Muscle layer of duodenum (tissue), 2 donors: ENCODE results near the gene C6orf120.

Experiments
- H3K27ac ChIP-seq: one replicate; pipeline ENCODE4 v1.7.0; 2013; ENCODE audit warnings: mild to moderate bottlenecking, low read length
- H3K27me3 ChIP-seq: one replicate; pipeline ENCODE4 v1.7.0; 2013; ENCODE audit warnings: low read depth, mild to moderate bottlenecking, control low read depth, low read length
- H3K36me3 ChIP-seq, 2 donors: one replicate each; pipeline ENCODE4 v1.7.0; 2013; ENCODE audit warnings: low read length in 2 of 2, control low read depth in 1 of 2, mild to moderate bottlenecking in 1 of 2; ENCODE audit not compliant: insufficient read depth in 2 of 2, control insufficient read depth in 1 of 2
- H3K4me1 ChIP-seq, 2 donors: one replicate each; pipeline ENCODE4 v1.7.0; 2013; ENCODE audit warnings: low read length in 2 of 2, mild to moderate bottlenecking in 2 of 2, control low read depth in 1 of 2, moderate library complexity in 1 of 2; ENCODE audit not compliant: insufficient read depth in 2 of 2, control insufficient read depth in 1 of 2
- H3K4me3 ChIP-seq, 2 donors: one replicate each; pipeline ENCODE4 v1.7.0; 2013; ENCODE audit warnings: low read length in 2 of 2, low read depth in 1 of 2, mild to moderate bottlenecking in 1 of 2
- H3K9me3 ChIP-seq, 2 donors: one replicate each; pipeline ENCODE4 v1.7.0; 2013; ENCODE audit warnings: low read length in 2 of 2, control low read depth in 1 of 2, mild to moderate bottlenecking in 1 of 2; ENCODE audit not compliant: control insufficient read depth in 1 of 2
- donor health status: healthy.

Gene C6orf120

GRCh38 chr6:169664227-169664626, 37.7 kb upstream of the C6orf120 start:
- peaks cover 22 to 62% of the 10 kb centered on the region in 2 donors for H3K36me3 ChIP-seq
- H3K9me3 ChIP-seq, result no peaks in the 10 kb centered on the region
- H3K27me3 ChIP-seq, result no peaks in the 10 kb centered on the region
- H3K4me3 ChIP-seq, result no peak overlapping the region
- no peak overlapping the region for H3K27ac ChIP-seq
- no peaks in the 10 kb centered on the region for H3K4me1 ChIP-seq

GRCh38 chr6:169665289-169665688, 36.6 kb upstream of the C6orf120 start:
- Histone ChIP-seq H3K4me3 (no peak overlapping the region), H3K27me3 (no peaks in the 10 kb centered on the region), H3K36me3 (peaks cover 24 to 58% of the 10 kb centered on the region in 2 donors), H3K27ac (no peak overlapping the region), H3K9me3 (no peaks in the 10 kb centered on the region), H3K4me1 (no peaks in the 10 kb centered on the region)

DNA sequence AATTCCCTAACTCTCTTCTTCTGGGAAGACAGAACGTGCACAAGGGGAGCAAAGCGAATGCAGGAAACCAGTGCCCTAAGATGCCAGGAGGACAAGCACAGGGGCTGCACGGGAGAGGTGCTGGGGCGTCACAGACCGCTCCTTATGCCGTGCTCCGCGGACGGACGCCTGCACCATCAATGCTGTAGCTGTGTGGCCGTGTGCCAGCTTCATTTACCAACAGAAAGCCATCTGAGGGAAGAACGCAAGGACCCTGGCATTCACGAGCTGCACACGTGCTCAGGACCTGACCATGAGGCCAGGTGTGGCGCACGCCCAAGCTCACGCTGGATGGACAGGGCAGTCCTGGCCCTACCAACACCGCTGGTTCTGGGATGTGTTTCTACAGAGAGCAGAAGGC, 35.5 kb upstream of the C6orf120 start:
- no peaks in the 10 kb centered on the region for H3K9me3 ChIP-seq
- H3K4me1 ChIP-seq, result no peaks in the 10 kb centered on the region
- no peak overlapping the region for H3K4me3 ChIP-seq
- H3K36me3 ChIP-seq, result peaks cover 29 to 56% of the 10 kb centered on the region in 2 donors
- no peak overlapping the region for H3K27ac ChIP-seq
- no peaks in the 10 kb centered on the region for H3K27me3 ChIP-seq

GRCh38 chr6:169667716-169668115, 34.2 kb upstream of the C6orf120 start:
- H3K27ac ChIP-seq, result no peak overlapping the region
- no peaks in the 10 kb centered on the region for H3K9me3 ChIP-seq
- H3K4me1 ChIP-seq, result no peaks in the 10 kb centered on the region
- peaks cover 28 to 62% of the 10 kb centered on the region in 2 donors for H3K36me3 ChIP-seq
- H3K4me3 ChIP-seq, result no peak overlapping the region
- H3K27me3 ChIP-seq, result no peaks in the 10 kb centered on the region

DNA sequence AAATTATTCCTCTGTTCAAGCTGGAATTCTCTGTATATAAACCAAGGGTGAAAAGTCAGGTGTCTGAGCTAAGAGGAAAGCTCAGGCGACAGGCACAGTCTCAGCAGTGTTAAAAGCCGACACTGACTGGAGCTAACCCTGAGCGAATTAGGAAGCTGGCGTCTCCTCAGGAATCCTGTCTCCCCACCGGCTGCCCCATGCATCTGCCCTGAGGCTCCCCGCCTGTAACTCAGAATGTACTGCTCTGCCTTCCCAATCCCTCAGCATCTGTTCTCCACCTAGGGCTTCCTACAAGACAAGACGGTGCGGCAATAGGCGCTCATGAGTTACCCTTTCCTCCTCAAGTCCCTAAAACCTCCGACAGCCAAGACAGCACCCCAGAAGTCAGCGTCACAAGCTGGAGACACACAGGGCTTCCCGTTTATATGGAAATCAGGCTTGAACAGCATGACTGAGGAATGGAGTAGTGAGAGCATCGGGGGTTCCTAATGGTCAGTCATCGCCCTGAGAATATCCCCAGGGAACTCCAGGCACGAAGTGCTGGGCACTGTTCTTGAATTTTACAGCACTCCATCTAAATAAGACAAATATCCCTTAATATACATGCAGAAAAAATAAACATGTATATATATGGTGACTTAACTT, 33.6 kb upstream of the C6orf120 start:
- Histone ChIP-seq H3K9me3 (no peaks in the 10 kb centered on the region), H3K4me3 (no peak overlapping the region), H3K4me1 (no peaks in the 10 kb centered on the region), H3K36me3 (peaks cover 26 to 60% of the 10 kb centered on the region in 2 donors), H3K27ac (no peak overlapping the region), H3K27me3 (no peaks in the 10 kb centered on the region)

DNA sequence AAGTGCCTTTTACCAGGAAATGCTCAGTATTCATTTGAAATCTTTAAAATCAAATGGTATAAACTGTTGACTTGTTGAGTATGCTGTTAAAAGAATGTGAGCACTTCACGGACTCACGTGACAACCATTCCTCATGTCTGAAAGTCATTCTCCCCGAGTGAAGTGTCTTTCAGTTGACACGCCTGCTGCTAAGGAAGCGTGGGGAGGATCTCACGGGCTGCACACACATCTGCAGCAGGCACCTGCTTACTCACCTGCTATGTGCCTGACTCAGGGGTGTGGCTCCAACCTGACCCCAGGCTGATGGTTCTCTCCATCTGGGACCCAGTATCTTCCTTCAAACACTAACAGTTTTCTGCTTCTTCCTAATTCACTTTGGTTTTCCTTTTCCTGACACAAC, 32.8 kb upstream of the C6orf120 start:
- no peaks in the 10 kb centered on the region for H3K27me3 ChIP-seq
- H3K27ac ChIP-seq, result no peak overlapping the region
- peaks cover 21 to 52% of the 10 kb centered on the region in 2 donors for H3K36me3 ChIP-seq

DNA sequence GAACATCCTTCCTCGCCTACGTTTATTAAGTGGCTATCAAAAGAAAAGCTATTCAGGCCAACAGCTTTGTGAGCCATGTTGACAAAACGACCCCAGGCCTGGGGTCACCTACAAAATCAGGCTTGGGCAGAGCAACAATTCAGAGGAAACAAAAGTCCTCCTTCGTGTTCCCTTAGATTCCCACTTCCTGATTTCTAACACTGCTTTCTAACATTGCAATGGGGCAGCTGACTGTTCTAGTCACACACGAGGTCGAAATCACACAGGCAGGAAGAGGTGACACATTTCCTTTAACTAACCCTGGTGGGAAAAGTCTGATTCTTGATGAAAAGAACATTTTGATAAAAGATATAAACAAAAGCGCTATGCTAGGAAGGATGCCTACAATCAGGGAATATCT, 32.0 kb upstream of the C6orf120 start:
- Histone ChIP-seq H3K4me3 (no peak overlapping the region), H3K36me3 (peaks cover 21 to 47% of the 10 kb centered on the region in 2 donors), H3K27me3 (no peaks in the 10 kb centered on the region), H3K4me1 (no peaks in the 10 kb centered on the region), H3K27ac (no peak overlapping the region), H3K9me3 (no peaks in the 10 kb centered on the region)

More for the DNA sequence above, 32.8 kb upstream of the C6orf120 start:
- no peaks in the 10 kb centered on the region for H3K9me3 ChIP-seq
- H3K4me3 ChIP-seq, result no peak overlapping the region
- H3K4me1 ChIP-seq, result no peaks in the 10 kb centered on the region

DNA sequence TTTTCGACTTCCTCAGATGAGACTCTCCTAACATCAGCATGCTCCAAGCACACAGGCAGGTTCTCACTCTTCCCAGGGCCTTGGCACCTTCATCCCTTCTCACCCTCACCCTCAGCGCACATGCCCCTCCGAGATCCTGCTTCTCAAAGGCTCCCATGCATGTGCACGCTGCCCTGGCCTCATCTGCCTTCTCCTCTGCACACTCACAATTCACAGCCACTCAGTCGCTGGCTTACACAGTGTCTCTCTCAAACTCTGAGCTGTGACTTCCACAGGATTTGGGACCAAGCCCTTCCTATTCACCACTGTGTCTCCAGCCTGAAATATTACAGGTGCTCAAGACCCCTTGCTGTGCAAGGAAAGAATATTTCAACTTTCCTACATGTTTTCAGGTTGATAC, 30.4 kb upstream of the C6orf120 start:
- H3K9me3 ChIP-seq, result no peaks in the 10 kb centered on the region
- H3K27me3 ChIP-seq, result no peaks in the 10 kb centered on the region
- H3K36me3 ChIP-seq, result peaks cover 17 to 42% of the 10 kb centered on the region in 2 donors
- H3K27ac ChIP-seq, result no peak overlapping the region
- H3K4me3 ChIP-seq, result no peak overlapping the region
- no peaks in the 10 kb centered on the region for H3K4me1 ChIP-seq

DNA sequence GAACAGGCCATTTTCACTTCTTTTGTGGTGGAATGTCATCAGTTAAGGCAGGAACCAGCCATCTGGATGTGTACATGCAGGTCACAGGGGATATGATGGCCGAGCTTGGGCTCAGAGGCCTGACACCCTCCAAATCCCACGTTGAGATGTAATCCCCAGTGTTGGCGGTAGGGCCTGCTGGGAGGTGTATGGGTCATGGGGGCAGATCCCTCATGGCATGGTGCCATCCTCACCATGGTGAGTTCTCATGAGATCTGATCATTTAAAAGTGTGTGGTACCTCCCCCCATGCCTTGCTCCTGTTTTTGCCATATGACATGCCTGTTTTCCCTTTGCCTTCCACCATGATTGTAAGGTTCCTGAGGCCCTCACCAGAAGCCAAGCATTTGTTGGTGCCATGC, 26.9 kb upstream of the C6orf120 start:
- H3K27ac ChIP-seq, result no peak overlapping the region

GRCh38 chr6:169677096-169677495, 24.8 kb upstream of the C6orf120 start:
- Histone ChIP-seq H3K27me3 (no peaks in the 10 kb centered on the region), H3K36me3 (peaks cover 0 to 19% of the 10 kb centered on the region in 2 donors), H3K4me3 (no peak overlapping the region), H3K4me1 (no peaks in the 10 kb centered on the region), H3K27ac (no peak overlapping the region), H3K9me3 (no peaks in the 10 kb centered on the region)

More for the DNA sequence above, 26.9 kb upstream of the C6orf120 start:
- Histone ChIP-seq H3K4me1 (no peaks in the 10 kb centered on the region), H3K4me3 (no peak overlapping the region), H3K9me3 (no peaks in the 10 kb centered on the region), H3K27me3 (no peaks in the 10 kb centered on the region), H3K36me3 (peaks cover 7 to 22% of the 10 kb centered on the region in 2 donors)

- no peaks in the 10 kb centered on the region for H3K27me3 ChIP-seq
- H3K4me3 ChIP-seq, result no peak overlapping the region
- no peak overlapping the region for H3K27ac ChIP-seq
- H3K4me1 ChIP-seq, result no peaks in the 10 kb centered on the region
- no peaks in the 10 kb centered on the region for H3K9me3 ChIP-seq
- peaks cover 0 to 21% of the 10 kb centered on the region in 2 donors for H3K36me3 ChIP-seq
Observed at GRCh38 chr6:169678342-169678741, 23.6 kb upstream of the C6orf120 start.

DNA sequence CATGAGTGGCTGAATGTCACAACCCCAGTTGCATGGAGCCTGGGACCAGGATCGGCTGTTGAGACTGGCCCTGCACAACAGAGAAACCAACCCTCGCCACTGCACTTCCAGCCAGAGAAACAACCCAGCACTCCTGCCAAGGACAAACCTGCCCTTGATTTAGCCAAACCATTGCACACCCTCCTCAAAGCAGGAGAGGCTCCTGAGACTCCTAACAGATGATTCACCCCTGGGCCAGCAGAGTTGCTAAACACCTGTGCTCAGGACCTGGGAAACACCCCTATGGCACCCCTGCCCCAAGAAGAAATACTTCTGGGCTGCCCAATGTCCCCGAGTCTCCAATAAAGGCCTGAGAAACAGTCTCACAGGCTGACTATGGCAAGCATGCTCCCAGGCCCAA, 17.9 kb upstream of the C6orf120 start:
- H3K27ac ChIP-seq, result no peak overlapping the region
- no peak overlapping the region for H3K4me3 ChIP-seq
- peaks cover 3 to 36% of the 10 kb centered on the region in 2 donors for H3K36me3 ChIP-seq
- H3K4me1 ChIP-seq, result no peaks in the 10 kb centered on the region
- no peaks in the 10 kb centered on the region for H3K27me3 ChIP-seq
- peaks cover 10 to 12% of the 10 kb centered on the region in 2 donors for H3K9me3 ChIP-seq
